Mesothelial cell of epicardium (in vitro differentiated cells): ENCODE data around the gene USP44. TPM values are rescaled to one million over a fixed set of nuclear protein-coding genes. Genes with fewer than 3 reads are reported as not detected.
A peak's percentile ranks its signal among the peaks of the same experiment; 100 is the strongest.

Source experiments
- DNase-seq, 2 experiments: peaks; one replicate each; pipeline ENCODE4 v3.0.0; 2021; ENCODE audit warnings: low spot score in 2 of 2; ENCODE audit not compliant: unreplicated experiment in 2 of 2
- H3K27ac Mint-ChIP-seq: 2 replicates; pipeline ENCODE4 v1.8.0; 2021; ENCODE audit warnings: mixed read lengths
- H3K27me3 Mint-ChIP-seq: 2 replicates; pipeline ENCODE4 v1.8.0; 2021; ENCODE audit warnings: low read depth, mixed read lengths
- H3K36me3 Mint-ChIP-seq: 2 replicates; pipeline ENCODE4 v1.8.0; 2021; ENCODE audit warnings: mixed read lengths
- H3K4me1 Mint-ChIP-seq: 2 replicates; pipeline ENCODE4 v1.8.0; 2021; ENCODE audit warnings: mixed read lengths
- H3K4me3 Mint-ChIP-seq: 2 replicates; pipeline ENCODE4 v1.8.0; 2021; ENCODE audit warnings: mild to moderate bottlenecking, moderate library complexity, mixed read lengths
- H3K9me3 Mint-ChIP-seq: 2 replicates; pipeline ENCODE4 v1.8.0; 2021; ENCODE audit warnings: mixed read lengths
- total RNA-seq: library from RNA; stranded (reverse); gene quantifications from 3 replicates; pipeline ENCODE4 v1.2.1, GENCODE V29; 2021
- TF ChIP-seq, protein P1 (sequence below): fragments of 200-600 bp; sonication (generic); IDR thresholded peaks from one replicate; pipeline ENCODE4 v1.5.0; 2021; ENCODE audit warnings: antibody characterized with exemption; ENCODE audit not compliant: unreplicated experiment

Gene USP44
- total RNA-seq, 1 donor from 2014 or later = 0.25 TPM

DNA sequence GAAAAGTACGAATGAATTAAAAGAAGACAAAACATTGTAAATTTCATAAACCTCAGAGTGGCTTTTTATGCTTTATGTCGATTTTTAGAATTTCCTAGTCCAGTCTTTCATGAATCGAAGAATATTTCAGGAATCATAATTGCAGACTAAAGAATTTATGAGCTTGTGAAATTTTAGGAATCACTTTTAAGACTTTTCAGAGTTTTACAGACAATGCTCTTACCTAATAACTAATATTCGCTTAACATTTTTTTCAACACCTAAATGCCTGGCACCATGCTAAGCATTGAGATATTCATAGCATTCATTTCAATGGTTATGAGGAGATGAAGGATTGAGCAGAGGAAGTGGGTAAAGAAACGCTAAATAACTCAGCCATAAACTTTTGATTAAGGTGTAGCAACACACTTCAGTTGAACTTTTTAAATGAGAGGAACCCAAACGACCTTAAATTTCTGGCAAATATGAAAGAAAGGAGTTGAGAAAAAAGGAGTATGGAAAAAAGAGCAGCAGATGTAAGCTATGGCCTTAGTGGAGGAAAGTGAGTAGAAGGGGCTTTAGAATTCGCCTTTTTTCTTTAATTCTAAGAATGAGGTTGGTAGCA is 739 bp upstream of the USP44 start:
- H3K36me3 Mint-ChIP-seq = peaks cover 5% of the 10 kb centered on the region
- H3K27me3 Mint-ChIP-seq = peaks cover 72% of the 10 kb centered on the region
- peaks cover 7% of the 10 kb centered on the region for H3K9me3 Mint-ChIP-seq
- TF ChIP-seq, protein P1, sequence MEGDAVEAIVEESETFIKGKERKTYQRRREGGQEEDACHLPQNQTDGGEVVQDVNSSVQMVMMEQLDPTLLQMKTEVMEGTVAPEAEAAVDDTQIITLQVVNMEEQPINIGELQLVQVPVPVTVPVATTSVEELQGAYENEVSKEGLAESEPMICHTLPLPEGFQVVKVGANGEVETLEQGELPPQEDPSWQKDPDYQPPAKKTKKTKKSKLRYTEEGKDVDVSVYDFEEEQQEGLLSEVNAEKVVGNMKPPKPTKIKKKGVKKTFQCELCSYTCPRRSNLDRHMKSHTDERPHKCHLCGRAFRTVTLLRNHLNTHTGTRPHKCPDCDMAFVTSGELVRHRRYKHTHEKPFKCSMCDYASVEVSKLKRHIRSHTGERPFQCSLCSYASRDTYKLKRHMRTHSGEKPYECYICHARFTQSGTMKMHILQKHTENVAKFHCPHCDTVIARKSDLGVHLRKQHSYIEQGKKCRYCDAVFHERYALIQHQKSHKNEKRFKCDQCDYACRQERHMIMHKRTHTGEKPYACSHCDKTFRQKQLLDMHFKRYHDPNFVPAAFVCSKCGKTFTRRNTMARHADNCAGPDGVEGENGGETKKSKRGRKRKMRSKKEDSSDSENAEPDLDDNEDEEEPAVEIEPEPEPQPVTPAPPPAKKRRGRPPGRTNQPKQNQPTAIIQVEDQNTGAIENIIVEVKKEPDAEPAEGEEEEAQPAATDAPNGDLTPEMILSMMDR = no peak
- H3K27ac Mint-ChIP-seq = no peak overlapping the region
- peaks cover 3% of the 10 kb centered on the region for H3K4me1 Mint-ChIP-seq
- no peak overlapping the region for H3K4me3 Mint-ChIP-seq
- DNase-seq = no peak

DNA sequence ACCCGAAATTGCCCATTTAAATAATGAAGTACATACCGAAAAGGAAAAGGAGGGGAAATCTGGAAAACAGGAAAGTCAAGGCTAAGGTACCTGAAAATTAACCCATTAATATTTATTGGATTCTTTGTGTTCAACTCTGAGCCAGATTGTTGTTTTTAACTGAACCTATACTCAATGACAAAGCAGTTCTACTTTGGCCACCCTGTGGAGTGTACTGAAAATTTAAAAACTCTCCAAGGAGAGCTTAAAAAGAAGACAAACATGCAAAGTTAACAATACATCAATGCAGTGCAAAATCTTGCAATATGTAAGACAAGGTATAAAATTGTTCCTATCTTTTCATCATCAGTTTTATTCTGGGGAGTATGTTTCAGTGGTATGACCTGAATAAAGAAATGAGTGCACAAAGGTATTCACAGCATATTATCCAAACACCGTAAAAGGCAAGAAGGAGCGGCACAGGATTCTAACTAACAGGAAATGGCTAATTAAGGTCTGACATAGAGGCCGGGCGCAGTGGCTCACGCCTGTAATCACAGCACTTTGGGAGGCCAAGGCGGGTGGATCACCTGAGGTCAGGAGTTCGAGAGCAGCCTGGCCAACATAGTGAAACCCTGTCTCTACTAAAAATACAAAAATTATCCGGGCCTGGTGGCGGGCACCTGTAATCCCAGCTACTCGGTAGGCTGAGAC is 1.7 kb downstream of the USP44 start:
- no peak for DNase-seq

DNA sequence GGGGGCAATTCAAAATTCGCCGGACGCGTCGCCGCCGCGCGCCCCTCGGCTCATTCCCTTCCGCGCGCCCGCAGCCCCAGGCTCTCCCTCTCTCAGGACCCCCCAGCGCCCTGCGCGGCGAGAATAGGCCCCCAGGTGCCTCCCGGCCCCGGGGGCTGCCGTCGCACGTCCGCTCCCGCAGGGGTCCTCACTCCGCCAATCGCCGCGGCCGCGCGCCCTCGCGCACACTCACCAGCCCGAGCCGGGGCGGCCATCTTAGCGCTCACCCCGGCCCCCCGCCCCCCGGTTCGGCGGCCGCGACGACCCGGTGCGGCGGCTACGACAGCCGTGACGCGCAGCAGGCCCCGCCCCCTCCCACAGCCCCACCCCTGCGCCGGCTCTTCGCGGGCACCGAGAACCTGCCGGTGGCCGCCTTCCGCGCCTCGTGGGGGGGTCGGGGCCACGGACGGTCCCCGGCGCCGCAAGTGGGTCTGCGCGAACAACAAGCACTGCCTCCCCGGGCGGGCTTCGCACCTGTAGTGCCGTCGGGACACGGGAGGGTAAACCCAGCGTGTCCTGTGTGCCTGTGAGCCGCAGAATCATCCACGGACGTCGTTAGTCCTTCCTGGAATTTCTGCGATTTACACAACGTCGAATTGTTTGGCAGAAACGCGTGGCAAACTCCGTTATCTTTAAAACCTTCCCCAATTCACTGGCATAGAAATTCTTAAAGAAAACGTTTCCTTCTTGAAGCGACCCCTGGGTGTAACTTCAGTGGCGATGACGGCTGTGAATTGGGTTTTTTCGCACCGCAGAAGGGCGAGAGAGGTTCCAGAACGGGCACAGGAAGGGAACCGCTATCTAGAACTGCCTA is 2.5 kb downstream of the USP44 start:
- Mint-ChIP-seq H3K27me3 (peaks cover 95% of the 10 kb centered on the region), H3K4me3 (peak overlapping the region; percentile 60), H3K27ac (no peak overlapping the region), H3K4me1 (peaks cover 3% of the 10 kb centered on the region), H3K9me3 (peaks cover 7% of the 10 kb centered on the region), H3K36me3 (peaks cover 5% of the 10 kb centered on the region)
- peak in 1 of 2 experiments; percentile 22 for DNase-seq
- TF ChIP-seq, protein P1 = no peak

More for the DNA sequence above, 1.7 kb downstream of the USP44 start:
- H3K4me3 Mint-ChIP-seq = peak overlapping the region; percentile 60
- TF ChIP-seq, protein P1 = no peak
- H3K27me3 Mint-ChIP-seq = peaks cover 96% of the 10 kb centered on the region
- peaks cover 3% of the 10 kb centered on the region for H3K4me1 Mint-ChIP-seq
- H3K27ac Mint-ChIP-seq = no peak overlapping the region
- H3K9me3 Mint-ChIP-seq = peaks cover 7% of the 10 kb centered on the region
- peaks cover 5% of the 10 kb centered on the region for H3K36me3 Mint-ChIP-seq

DNA sequence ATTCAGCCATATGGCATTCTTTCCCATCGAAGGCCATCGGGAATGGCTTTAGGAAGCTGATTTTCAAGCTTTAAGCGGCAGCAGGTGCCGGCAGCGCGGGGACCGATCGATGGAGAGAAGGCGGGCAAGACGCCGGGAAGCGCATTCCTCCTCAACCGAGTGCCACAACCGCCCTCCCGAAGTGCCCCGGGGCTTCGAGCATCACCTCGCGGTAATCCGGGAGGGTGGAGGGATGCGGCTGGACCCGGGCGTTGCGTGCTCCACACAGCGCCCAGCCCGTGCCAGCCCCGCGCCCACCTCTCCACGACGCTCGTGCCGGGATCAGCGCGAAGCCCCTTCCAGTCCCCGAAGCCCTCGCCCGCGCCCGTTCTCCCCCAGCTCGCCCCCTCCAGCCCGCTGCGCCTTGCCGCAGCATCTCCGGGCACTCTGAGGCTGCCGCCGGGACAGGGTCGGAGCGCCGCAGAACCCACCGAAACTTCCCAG is 3.2 kb downstream of the USP44 start:
- peak overlapping the region; percentile 48 for H3K4me3 Mint-ChIP-seq
- peaks cover 3% of the 10 kb centered on the region for H3K4me1 Mint-ChIP-seq
- H3K27me3 Mint-ChIP-seq = peaks cover 91% of the 10 kb centered on the region
- no peak overlapping the region for H3K27ac Mint-ChIP-seq
- H3K36me3 Mint-ChIP-seq = peaks cover 5% of the 10 kb centered on the region
- H3K9me3 Mint-ChIP-seq = peaks cover 7% of the 10 kb centered on the region
- TF ChIP-seq, protein P1 = no peak
- peak in 1 of 2 experiments; percentile 44 for DNase-seq

DNA sequence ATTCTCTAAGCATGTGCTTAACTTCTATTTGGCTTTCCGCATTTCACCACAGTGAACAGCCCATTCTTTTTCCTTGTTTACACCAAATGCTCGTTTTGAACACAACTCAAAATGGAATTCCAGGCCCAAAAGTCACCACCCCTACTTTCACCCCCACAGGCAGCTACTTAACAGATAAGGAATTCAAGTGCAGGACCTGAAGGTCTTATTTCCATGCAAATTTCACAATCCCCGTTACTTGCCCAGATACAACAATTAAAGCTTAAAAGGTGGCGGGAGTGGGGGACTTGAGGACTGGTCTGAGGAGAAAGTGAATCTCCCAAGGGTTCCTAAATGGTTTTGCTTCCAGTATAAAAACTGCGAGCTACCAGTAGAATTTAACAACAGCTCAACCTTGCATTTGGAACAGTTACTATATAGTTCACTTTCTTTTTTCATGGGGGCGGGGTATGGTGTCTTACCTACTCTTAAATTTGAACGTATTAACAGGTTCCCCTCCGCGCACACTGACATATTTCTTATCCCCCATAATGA is 3.7 kb downstream of the USP44 start:
- H3K9me3 Mint-ChIP-seq = peaks cover 7% of the 10 kb centered on the region
- TF ChIP-seq, protein P1 = no peak
- H3K27ac Mint-ChIP-seq = no peak overlapping the region
- DNase-seq = no peak
- peaks cover 5% of the 10 kb centered on the region for H3K36me3 Mint-ChIP-seq
- H3K27me3 Mint-ChIP-seq = peaks cover 87% of the 10 kb centered on the region
- H3K4me1 Mint-ChIP-seq = peaks cover 3% of the 10 kb centered on the region
- peak overlapping the region; percentile 48 for H3K4me3 Mint-ChIP-seq
